ENCODE measurements around the gene NDUFAB1.

The NDUFAB1 gene

DNA sequence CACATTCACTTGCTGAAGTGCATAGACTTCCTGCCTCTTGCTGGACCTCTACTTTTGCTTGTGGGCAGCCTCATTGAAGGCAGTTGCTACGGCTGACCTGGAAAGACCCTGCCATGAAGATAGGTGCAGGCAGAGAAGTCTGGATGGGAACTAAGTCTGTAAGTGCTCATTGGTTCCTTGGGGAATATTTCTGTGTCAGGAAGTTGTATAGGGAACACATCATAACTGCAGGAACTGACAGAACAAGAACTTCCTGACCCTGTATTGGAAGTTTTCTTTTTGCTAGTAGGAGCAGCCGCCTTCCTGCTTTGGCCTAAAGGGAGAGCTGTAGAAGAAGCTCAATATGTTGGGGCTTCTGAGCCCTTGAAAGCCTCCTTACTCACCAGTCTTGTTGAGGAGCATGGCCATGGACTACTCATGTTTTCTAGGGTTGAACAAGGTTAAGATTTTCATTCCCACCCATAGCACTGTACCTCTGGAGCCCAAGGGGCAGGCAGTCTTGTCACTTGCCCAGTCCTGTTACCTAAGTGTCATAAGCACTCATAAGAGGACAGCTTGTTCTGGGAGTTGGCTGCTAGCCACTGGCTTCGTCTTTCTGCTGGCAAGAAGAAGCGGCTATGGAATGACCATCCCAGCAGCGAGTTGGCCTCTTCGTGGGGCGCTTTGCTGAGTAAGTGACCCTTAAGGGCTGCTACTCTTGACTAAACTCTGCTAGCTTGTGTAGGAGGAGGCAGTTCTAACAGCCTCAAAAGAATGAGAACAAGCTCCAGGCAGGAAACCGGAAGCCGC, 31.3 kb downstream of the NDUFAB1 start:
- H3K9ac ChIP-seq: no peak overlapping the region
- no peak overlapping the region for H3K4me2 ChIP-seq
- H3K4me3 ChIP-seq: no peak overlapping the region
- peaks cover 89 to 100% (median 99%) of the 10 kb centered on the region in 11 experiments for H3K36me3 ChIP-seq
- no peaks in the 10 kb centered on the region for H3K9me3 ChIP-seq (replicated peaks in 1 of 11)
- H3K27me3 ChIP-seq: no peaks in the 10 kb centered on the region
- no peak overlapping the region for H3K27ac ChIP-seq
- H3K4me1 ChIP-seq: peaks cover 0 to 26% (median 2%) of the 10 kb centered on the region in 10 experiments; a peak in 11 of 20 replicates
- H4K20me1 ChIP-seq: peaks cover 0 to 66% (median 13%) of the 10 kb centered on the region in 11 experiments; a peak in 12 of 22 replicates
- no peak for TF ChIP-seq Cebpa-rat (IDR thresholded peaks at IDR 0.05)

DNA sequence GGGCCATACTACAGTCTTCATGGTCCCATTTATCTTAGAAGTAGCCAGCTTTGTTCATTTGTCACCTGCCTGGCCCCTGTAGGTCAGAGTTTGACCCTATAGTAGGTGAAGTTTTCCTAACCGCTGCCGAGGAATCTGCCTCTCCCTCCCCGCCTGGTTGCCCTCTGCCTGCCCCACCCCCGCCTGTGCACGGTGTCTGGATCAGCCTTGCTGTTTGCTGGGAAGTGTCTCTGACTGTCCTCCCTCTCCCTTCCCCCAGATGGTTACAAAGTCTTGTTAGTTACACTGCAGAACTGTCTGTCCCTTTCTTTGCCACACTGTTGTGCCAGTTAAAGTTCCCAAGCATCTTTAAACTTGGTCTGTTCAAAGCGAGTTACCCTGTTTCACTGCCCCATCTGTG, 32.9 kb downstream of the NDUFAB1 start:
- no peak for TF ChIP-seq Cebpa-rat (IDR thresholded peaks at IDR 0.05)
- H3K27me3 ChIP-seq: no peaks in the 10 kb centered on the region
- no peak overlapping the region for H3K9ac ChIP-seq
- no peak overlapping the region for H3K4me3 ChIP-seq
- H3K4me1 ChIP-seq: peaks cover 12 to 34% (median 17%) of the 10 kb centered on the region in 10 experiments
- no peak overlapping the region for H3K27ac ChIP-seq
- peaks cover 81 to 96% (median 92%) of the 10 kb centered on the region in 11 experiments for H3K36me3 ChIP-seq
- no peaks in the 10 kb centered on the region for H3K9me3 ChIP-seq (replicated peaks in 1 of 11)
- H4K20me1 ChIP-seq: peaks cover 0 to 70% (median 25%) of the 10 kb centered on the region in 11 experiments; a peak in 11 of 22 replicates
- no peak overlapping the region for H3K4me2 ChIP-seq

DNA sequence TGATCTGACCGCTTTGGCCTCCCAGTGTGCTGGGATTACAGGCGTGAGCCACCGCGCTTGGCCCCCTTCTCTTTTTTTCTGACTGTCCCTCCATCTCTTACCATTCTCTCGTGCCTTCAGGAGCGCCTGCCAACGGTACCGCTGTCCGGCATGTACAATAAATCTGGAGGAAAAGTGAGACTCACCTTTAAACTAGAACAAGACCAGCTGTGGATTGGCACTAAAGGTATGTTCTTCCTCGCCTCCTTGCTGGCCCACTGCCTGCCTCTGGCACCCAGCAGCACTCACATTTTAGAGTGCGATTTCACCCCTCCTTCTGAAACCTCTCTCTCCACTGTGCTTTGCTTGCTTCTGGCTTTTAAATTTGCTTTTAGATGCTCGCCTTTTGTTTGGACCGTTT, 33.6 kb downstream of the NDUFAB1 start:
- H3K27me3 ChIP-seq: no peaks in the 10 kb centered on the region
- H3K36me3 ChIP-seq: peaks cover 75 to 89% (median 85%) of the 10 kb centered on the region in 11 experiments
- peak overlapping the region in 1 of 11 experiments; percentile 35; a peak in 1 of 22 replicates for H3K9ac ChIP-seq
- no peak overlapping the region for H3K27ac ChIP-seq
- H4K20me1 ChIP-seq: peaks cover 0 to 74% (median 25%) of the 10 kb centered on the region in 11 experiments; a peak in 11 of 22 replicates
- no peak overlapping the region for H3K4me2 ChIP-seq
- H3K9me3 ChIP-seq (replicated peaks in 1 of 11): no peaks in the 10 kb centered on the region
- no peak for TF ChIP-seq Cebpa-rat (IDR thresholded peaks at IDR 0.05)
- H3K4me3 ChIP-seq: no peak overlapping the region
- H3K4me1 ChIP-seq: peaks cover 12 to 35% (median 18%) of the 10 kb centered on the region in 10 experiments

DNA sequence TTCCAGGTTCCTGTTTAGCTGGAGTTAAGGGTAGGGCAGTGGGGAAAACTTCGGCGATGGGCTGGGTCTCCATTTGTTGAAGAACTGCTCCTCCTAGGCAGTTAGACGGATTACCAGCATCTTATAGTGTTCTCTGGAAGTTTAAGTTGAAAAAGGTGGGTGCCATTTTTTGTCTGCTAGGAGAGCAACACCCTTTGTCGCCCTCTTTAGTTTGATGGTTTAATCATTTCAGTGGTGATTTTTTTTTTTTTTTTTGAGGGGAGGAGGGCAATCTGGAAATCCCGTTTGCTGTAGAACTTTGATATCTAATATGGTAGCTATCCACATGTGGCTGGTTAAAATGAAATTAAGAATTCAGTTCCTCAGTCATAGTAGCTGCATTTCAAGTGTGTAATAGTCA, 34.5 kb downstream of the NDUFAB1 start:
- H3K4me3 ChIP-seq: no peak overlapping the region
- no peak for TF ChIP-seq Cebpa-rat (IDR thresholded peaks at IDR 0.05)
- H3K4me1 ChIP-seq: peaks cover 14 to 39% (median 20%) of the 10 kb centered on the region in 10 experiments
- H4K20me1 ChIP-seq: peaks cover 0 to 74% (median 25%) of the 10 kb centered on the region in 11 experiments; a peak in 11 of 22 replicates
- H3K4me2 ChIP-seq: no peak overlapping the region
- H3K27ac ChIP-seq: no peak overlapping the region
- H3K27me3 ChIP-seq: no peaks in the 10 kb centered on the region
- H3K9ac ChIP-seq: peak overlapping the region in 2 of 11 experiments; percentile 6 to 87; a peak in 2 of 22 replicates
- peaks cover 66 to 80% (median 76%) of the 10 kb centered on the region in 11 experiments for H3K36me3 ChIP-seq
- H3K9me3 ChIP-seq (replicated peaks in 1 of 11): peaks cover 0 to 4% (median 0%) of the 10 kb centered on the region in 11 experiments; a peak in 1 of 22 replicates

DNA sequence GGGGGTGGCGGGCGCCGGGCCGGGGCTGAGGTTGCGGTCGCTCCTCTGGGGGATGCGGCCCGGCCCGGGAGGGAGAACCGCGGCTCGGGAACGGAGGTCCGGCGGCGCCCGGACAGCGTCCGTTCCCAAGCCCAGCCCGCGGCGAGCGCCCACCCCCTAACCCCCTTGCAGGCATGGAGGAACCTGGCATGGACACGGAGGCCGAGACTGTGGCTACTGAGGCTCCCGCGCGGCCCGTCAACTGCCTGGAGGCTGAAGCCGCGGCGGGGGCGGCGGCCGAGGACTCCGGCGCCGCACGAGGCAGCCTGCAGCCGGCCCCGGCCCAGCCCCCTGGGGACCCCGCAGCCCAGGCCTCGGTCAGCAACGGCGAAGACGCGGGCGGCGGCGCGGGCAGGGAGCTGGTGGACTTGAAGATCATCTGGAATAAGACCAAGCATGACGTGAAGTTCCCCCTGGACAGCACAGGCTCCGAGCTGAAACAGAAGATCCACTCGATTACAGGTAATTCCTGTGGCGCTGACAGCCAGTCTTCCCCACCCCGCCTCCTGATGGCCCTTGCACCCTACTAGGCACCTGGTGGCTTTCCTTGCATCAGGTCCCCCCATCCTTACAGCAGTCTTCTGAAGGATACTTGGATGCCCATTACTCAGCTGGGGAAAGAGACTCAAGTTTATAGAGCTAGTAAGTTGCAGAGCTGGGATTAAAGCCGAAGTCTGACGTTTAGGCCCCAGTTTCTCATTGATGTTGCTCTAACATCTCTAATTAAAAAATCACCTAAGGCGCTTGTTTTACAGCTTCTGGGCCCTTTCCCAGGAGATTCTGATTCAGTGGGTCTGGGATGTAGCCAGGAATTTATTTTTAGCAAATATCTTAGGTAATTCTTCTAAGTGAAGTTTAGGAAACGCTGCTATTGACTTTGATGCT, 38.1 kb downstream of the NDUFAB1 start:
- peaks cover 0 to 4% (median 0%) of the 10 kb centered on the region in 11 experiments; a peak in 1 of 22 replicates for H3K9me3 ChIP-seq (replicated peaks in 1 of 11)
- H3K4me2 ChIP-seq: peak overlapping the region; percentile 73 to 97 (median 94)
- peak overlapping the region; percentile 87 to 98 (median 95) for H3K9ac ChIP-seq
- peaks cover 0 to 52% (median 14%) of the 10 kb centered on the region in 11 experiments; a peak in 10 of 22 replicates for H4K20me1 ChIP-seq
- H3K27ac ChIP-seq: peak overlapping the region; percentile 63 to 96 (median 91)
- peaks cover 25 to 49% (median 28%) of the 10 kb centered on the region in 10 experiments for H3K4me1 ChIP-seq
- TF ChIP-seq Cebpa-rat (IDR thresholded peaks at IDR 0.05): no peak
- H3K36me3 ChIP-seq: peaks cover 33 to 52% (median 45%) of the 10 kb centered on the region in 11 experiments
- no peaks in the 10 kb centered on the region for H3K27me3 ChIP-seq
- H3K4me3 ChIP-seq: peak overlapping the region; percentile 80 to 99 (median 94)

DNA sequence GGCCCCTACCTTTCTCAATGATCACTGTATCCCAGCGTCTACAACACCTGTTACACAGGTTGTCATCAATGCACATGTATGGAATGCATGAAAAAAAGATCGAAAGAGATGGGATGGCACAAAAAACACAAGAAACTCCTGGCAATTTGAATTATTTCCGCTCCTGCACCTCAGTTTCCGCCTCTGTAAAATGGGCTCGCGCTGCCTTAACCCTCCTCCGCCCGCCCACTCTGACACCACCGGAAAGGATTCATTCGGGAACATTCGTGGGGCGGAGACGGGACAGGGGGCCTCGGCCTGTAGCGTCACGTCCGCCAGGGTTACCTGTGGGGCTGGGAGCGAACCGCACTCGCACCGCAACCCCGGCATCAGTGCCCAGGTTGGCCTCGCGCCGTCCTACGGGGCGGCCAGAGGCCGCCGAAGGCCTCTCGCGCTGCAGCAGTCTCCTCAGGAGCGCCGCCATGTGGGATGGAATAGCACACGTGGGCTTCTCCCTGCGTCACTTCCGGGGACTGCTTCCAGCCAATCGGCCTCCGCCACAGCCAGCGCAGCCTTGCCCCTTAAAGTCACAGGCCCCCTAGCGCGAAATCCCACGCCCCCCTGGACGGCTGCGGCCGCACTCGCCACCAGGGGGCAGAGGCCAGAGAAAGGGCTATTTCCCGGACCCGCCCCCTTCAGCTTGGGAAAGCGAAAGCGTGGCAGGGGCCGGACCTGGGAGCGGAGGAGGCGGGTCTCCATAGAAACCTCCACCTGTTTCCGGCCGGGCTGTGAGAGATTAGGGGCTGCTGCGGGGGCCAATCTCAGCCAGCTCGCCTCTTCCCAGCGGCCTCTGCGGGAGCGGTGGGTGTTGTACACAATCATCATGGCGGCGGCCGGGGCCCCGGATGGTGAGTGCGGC, 39.0 kb downstream of the NDUFAB1 start, which contains the start of the genes EARS2 and UBFD1:
EARS2 (minus strand) TSS at position 470 of the 898 bp plus-strand sequence; CDS start at position 463, 7 bp downstream.
UBFD1 (plus strand) TSS at position 847 of the 898 bp plus-strand sequence; CDS start at position 863, 16 bp downstream.
- Histone ChIP-seq H3K9me3 (replicated peaks in 1 of 11) (peaks cover 0 to 4% (median 0%) of the 10 kb centered on the region in 11 experiments; a peak in 1 of 22 replicates), H3K4me3 (peak within 1 kb of the TSS; percentile 80 to 99 (median 94)), H3K4me1 (peaks cover 25 to 49% (median 28%) of the 10 kb centered on the region in 10 experiments), H3K36me3 (peaks cover 31 to 52% (median 44%) of the 10 kb centered on the region in 11 experiments), H3K9ac (peak within 1 kb of the TSS; percentile 87 to 98 (median 95)), H3K4me2 (peak within 1 kb of the TSS; percentile 73 to 97 (median 94)), H3K27me3 (no peaks in the 10 kb centered on the region), H4K20me1 (peaks cover 0 to 43% (median 11%) of the 10 kb centered on the region in 11 experiments; a peak in 9 of 22 replicates), H3K27ac (peak within 1 kb of the TSS; percentile 63 to 96 (median 91))
- TF ChIP-seq Cebpa-rat (IDR thresholded peaks at IDR 0.05): no peak

DNA sequence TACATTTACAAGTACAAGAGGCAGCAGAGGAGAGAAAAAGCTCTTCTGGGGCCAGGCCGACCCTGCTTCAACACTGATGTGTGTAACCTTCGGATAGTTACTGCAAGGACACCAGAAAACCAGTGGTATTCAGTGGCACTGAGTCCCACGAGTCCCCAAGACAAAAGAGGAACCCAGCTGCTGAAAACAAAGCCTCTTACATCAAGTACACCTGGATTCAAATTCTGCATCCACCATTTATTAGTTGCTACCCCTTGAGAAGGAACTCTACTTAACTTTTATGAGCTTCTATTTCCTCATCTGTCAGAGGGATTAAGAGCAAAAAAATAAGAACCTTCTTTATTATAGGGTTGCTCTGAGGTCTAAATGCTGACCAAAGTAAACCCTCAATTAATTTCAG, 41.6 kb downstream of the NDUFAB1 start:
- Histone ChIP-seq H3K4me2 (no peak overlapping the region), H3K9ac (peak overlapping the region in 1 of 11 experiments; percentile 10; a peak in 3 of 22 replicates), H3K4me1 (peaks cover 22 to 29% (median 24%) of the 10 kb centered on the region in 10 experiments), H4K20me1 (peaks cover 0 to 17% (median under 1%) of the 10 kb centered on the region in 11 experiments; a peak in 5 of 22 replicates), H3K27me3 (no peaks in the 10 kb centered on the region), H3K27ac (no peak overlapping the region), H3K4me3 (no peak overlapping the region), H3K36me3 (peaks cover 36 to 52% (median 44%) of the 10 kb centered on the region in 11 experiments), H3K9me3 (replicated peaks in 1 of 11) (peaks cover 0 to 4% (median 0%) of the 10 kb centered on the region in 11 experiments; a peak in 1 of 22 replicates)
- TF ChIP-seq Cebpa-rat (IDR thresholded peaks at IDR 0.05): no peak
